NCI-H128 (cell line): ENCODE data around the gene ABAT.
"Not testable (repeated sequence)": the region's sequence is repeated elsewhere in the genome, so short reads cannot be mapped to it uniquely, and the experiment has no call there.

Experiments used
- DNase-seq: peaks from one replicate; lab custom pipeline; 2025; ENCODE audit not compliant: unreplicated experiment; lab: John Stamatoyannopoulos, UW

ABAT gene

GRCh38 chr16:8739151-8739550 is 64.7 kb downstream of the ABAT start:
- DNase-seq = no peak

- DNase-seq = no peak
Observed at GRCh38 chr16:8739989-8740704, 65.7 kb downstream of the ABAT start.

GRCh38 chr16:8740775-8741355 is 66.4 kb downstream of the ABAT start:
- no peak for DNase-seq

GRCh38 chr16:8741636-8742035 is 67.2 kb downstream of the ABAT start:
- no peak for DNase-seq

- DNase-seq = no peak
Observed at GRCh38 chr16:8742068-8742467, 67.7 kb downstream of the ABAT start.

GRCh38 chr16:8748944-8749343 is 74.5 kb downstream of the ABAT start:
- not testable (repeated sequence) for DNase-seq

GRCh38 chr16:8751481-8752311 is 77.3 kb downstream of the ABAT start:
- no peak for DNase-seq

- no peak for DNase-seq
Observed at GRCh38 chr16:8752706-8753105, 78.3 kb downstream of the ABAT start.

GRCh38 chr16:8753416-8754054 is 79.1 kb downstream of the ABAT start:
- DNase-seq = no peak

GRCh38 chr16:8756755-8757154 is 82.3 kb downstream of the ABAT start:
- no peak for DNase-seq

- no peak for DNase-seq
Observed at GRCh38 chr16:8758022-8758421, 83.6 kb downstream of the ABAT start.

GRCh38 chr16:8760021-8760420 is 85.6 kb downstream of the ABAT start:
- no peak for DNase-seq

GRCh38 chr16:8761078-8761477 is 86.7 kb downstream of the ABAT start:
- no peak for DNase-seq

- no peak for DNase-seq
Observed at GRCh38 chr16:8762254-8762653, 87.8 kb downstream of the ABAT start.

GRCh38 chr16:8763083-8763482 is 88.7 kb downstream of the ABAT start:
- no peak for DNase-seq

GRCh38 chr16:8763899-8764298 is 89.5 kb downstream of the ABAT start:
- no peak for DNase-seq

- DNase-seq = no peak
Observed at GRCh38 chr16:8764525-8765250, 90.3 kb downstream of the ABAT start.

- no peak for DNase-seq
Observed at GRCh38 chr16:8767176-8767575, 92.8 kb downstream of the ABAT start.

GRCh38 chr16:8768283-8768682 is 93.9 kb downstream of the ABAT start:
- DNase-seq = no peak

GRCh38 chr16:8768692-8769091 is 94.3 kb downstream of the ABAT start:
- DNase-seq = no peak

GRCh38 chr16:8773537-8773936 is 99.1 kb downstream of the ABAT start:
- DNase-seq = no peak
